A673 (cell line): ENCODE results near the gene TMEM242.

ENCODE experiments used
- EZH2 ChIP-seq: fragments of 200-600 bp; sonication (generic); IDR thresholded peaks from 2 replicates; pipeline ENCODE4 v1.6.1; 2017; ENCODE audit warnings: borderline replicate concordance, low read depth, mild to moderate bottlenecking, mixed read lengths, antibody characterized with exemption, low read length; ENCODE audit not compliant: poor library complexity, severe bottlenecking
- TF ChIP-seq, protein P1 (sequence below): fragments of 300-800, 200-600 bp; sonication (generic); conservative IDR thresholded peaks from 2 replicates; pipeline ENCODE4 v1.5.1; 2017; ENCODE audit warnings: low read depth, mild to moderate bottlenecking, antibody characterized with exemption, low read length, moderate library complexity, mixed read lengths

DNA sequence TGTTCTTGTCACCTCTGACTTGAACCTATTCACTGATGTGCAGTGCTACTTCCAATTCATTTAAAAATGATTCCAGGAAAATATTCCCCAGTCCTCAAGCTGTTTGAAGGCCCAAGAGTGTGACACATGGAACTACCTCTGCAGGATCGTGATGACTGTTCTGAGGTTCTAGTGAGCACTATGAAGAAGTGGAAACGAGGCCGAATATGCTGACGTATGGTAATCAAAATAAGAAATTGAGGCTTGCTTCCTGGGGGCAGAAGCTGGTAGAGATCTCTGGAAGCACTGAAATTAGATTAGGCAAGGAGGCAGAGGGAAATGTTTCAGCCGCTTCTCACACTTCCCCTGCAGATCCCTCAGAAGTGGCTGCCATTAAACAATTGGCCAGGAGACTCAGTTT, 15.7 kb downstream of the TMEM242 start:
- TF ChIP-seq, protein P1, sequence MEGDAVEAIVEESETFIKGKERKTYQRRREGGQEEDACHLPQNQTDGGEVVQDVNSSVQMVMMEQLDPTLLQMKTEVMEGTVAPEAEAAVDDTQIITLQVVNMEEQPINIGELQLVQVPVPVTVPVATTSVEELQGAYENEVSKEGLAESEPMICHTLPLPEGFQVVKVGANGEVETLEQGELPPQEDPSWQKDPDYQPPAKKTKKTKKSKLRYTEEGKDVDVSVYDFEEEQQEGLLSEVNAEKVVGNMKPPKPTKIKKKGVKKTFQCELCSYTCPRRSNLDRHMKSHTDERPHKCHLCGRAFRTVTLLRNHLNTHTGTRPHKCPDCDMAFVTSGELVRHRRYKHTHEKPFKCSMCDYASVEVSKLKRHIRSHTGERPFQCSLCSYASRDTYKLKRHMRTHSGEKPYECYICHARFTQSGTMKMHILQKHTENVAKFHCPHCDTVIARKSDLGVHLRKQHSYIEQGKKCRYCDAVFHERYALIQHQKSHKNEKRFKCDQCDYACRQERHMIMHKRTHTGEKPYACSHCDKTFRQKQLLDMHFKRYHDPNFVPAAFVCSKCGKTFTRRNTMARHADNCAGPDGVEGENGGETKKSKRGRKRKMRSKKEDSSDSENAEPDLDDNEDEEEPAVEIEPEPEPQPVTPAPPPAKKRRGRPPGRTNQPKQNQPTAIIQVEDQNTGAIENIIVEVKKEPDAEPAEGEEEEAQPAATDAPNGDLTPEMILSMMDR: no peak
- TF ChIP-seq EZH2: no peak
